Measurements from ENCODE around the gene PDE3A.

The PDE3A gene

DNA sequence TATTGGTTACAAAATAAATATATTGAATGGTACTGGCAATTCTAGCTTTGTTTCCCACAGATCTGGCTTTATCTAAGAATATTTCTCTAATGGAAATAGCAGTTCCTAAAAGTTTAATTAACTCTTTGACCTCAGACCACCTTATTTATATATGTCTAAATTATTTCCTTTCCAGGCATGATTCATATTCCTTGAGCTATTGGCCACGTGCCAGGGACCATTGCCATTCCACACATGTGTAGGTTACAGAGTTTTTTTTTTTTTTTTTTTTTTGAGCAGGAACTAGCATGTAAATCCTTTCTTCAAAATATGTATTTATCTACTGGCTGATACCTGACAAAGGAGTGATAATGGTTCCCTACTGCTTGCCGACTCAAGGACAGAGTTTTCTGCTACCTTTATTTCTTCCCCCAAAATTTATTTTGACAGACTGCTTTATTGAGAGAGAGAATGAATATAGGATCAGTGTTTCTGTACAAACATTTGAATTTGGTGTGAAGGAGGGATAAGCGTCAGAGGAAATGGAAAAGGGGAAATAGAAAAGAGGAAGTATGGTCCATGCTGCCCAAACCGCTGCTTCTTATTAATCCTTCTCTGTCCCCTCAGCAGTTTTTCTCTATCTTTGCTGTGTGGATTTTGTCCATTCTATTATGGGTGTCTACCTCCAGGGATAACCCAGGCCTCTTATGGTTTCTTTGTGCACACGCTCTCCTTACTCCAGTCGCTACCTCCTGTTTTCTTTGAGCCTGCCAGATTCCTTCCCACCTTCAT, 36.4 kb downstream of the PDE3A start:
- TF ChIP-seq, protein P1, sequence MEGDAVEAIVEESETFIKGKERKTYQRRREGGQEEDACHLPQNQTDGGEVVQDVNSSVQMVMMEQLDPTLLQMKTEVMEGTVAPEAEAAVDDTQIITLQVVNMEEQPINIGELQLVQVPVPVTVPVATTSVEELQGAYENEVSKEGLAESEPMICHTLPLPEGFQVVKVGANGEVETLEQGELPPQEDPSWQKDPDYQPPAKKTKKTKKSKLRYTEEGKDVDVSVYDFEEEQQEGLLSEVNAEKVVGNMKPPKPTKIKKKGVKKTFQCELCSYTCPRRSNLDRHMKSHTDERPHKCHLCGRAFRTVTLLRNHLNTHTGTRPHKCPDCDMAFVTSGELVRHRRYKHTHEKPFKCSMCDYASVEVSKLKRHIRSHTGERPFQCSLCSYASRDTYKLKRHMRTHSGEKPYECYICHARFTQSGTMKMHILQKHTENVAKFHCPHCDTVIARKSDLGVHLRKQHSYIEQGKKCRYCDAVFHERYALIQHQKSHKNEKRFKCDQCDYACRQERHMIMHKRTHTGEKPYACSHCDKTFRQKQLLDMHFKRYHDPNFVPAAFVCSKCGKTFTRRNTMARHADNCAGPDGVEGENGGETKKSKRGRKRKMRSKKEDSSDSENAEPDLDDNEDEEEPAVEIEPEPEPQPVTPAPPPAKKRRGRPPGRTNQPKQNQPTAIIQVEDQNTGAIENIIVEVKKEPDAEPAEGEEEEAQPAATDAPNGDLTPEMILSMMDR (conservative IDR thresholded peaks at IDR 0.05; ENCODE audit: low read depth, low read length), result no peak
- H3K4me3 ChIP-seq (ENCODE audit: low read depth, low read length), result no peak overlapping the region
- peak; percentile 64 for DNase-seq (ENCODE audit: low read depth)

DNA sequence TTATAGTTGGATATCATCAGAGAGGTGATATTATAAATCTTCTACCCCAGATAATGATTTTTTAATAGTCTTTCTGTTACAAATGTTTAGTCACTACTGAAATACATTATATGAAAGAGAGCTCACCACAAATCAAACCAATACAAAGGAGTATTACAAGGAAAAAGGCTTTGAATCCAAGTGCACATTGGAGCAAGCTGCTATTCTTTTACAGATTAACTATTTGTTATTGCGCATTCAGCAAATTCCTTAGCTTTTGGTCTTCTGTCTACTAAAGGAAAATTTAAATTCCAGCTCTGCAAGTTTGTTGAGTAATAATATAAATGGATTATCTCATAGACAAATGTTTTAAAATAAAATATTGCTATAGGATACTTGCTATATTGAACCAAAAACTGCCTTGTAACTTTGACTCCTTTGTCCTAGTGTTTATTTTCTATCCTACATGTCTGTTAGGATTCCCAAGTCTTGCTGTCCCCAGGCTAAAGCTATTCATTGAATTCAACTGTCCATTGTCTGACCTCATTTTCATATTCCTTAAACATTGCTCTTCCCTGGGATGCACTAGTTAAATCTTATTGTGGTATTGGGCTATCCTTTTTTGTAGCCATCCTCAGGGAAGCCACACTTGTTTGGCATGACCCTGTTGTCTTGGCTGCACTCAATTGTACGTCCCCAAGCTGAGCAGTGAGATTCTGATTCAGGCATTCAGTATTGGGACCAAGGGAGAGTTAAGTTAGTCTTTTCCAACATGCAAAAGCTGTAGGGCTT, 41.5 kb downstream of the PDE3A start:
- no peak for DNase-seq (ENCODE audit: low read depth)
- no peak overlapping the region for H3K4me3 ChIP-seq (ENCODE audit: low read depth, low read length)
- TF ChIP-seq, protein P1 (conservative IDR thresholded peaks at IDR 0.05; ENCODE audit: low read depth, low read length), result no peak

DNA sequence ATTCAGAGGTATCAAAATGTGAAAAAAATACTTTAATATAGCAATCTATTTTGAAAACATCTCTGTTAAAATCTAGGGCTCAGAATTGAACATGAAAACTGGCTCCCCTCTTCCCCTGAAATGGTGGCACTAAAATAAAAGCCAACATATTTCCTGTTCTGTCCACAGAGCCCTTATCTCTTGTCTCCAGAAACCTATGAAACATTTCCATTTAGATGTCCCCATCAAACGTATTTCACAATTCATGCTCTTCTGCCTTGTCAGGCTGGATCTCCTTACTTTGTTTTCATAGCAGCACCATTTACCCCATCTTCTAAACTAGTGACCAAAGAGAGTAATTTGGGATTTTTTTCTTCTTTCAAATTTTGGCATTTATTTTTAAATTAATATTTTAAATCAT, 42.4 kb downstream of the PDE3A start:
- no peak for DNase-seq (ENCODE audit: low read depth)
- TF ChIP-seq, protein P1 (conservative IDR thresholded peaks at IDR 0.05; ENCODE audit: low read depth, low read length), result no peak
- no peak overlapping the region for H3K4me3 ChIP-seq (ENCODE audit: low read depth, low read length)

DNA sequence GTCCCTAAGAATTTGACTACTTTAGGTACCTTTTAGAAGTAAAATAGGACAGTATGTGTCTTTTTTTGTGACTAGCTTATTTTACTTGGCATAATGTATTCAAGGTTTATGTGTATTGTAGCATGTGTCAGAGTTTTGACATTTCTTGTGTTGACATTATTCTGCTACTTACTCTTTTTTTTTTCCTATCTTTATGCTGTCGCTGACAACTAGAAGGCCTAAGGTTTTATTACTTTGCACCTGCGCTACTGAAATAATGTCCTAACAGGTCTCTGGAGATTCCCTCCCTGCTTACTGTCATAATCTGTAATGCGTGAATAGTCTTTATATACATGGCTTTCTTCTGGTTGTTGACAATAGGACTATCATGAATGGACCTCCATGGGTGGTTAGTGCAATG, 43.0 kb downstream of the PDE3A start:
- TF ChIP-seq, protein P1 (conservative IDR thresholded peaks at IDR 0.05; ENCODE audit: low read depth, low read length), result no peak
- H3K4me3 ChIP-seq (ENCODE audit: low read depth, low read length), result no peak overlapping the region
- DNase-seq (ENCODE audit: low read depth), result no peak

DNA sequence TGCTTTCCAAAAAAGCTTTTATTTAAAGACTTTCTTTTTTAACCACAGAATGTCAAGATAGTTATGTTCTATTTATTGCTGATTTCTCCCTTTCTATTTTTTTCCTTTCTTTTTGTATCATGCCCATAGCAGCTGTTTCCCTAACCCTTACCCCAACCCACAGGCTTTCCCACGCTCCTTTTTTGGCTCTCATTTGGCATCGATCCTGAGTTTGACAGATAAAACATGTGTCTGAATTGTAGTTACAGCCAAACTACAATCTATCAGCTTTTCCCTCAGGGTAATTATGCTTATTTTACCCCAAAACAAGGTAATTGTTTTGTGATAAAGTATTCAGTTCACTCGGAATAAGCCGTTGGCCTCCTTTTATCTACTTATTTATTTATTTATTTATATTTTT, 46.7 kb downstream of the PDE3A start:
- TF ChIP-seq, protein P1 (conservative IDR thresholded peaks at IDR 0.05; ENCODE audit: low read depth, low read length), result no peak
- DNase-seq (ENCODE audit: low read depth), result peak; percentile 90
- H3K4me3 ChIP-seq (ENCODE audit: low read depth, low read length), result no peak overlapping the region

DNA sequence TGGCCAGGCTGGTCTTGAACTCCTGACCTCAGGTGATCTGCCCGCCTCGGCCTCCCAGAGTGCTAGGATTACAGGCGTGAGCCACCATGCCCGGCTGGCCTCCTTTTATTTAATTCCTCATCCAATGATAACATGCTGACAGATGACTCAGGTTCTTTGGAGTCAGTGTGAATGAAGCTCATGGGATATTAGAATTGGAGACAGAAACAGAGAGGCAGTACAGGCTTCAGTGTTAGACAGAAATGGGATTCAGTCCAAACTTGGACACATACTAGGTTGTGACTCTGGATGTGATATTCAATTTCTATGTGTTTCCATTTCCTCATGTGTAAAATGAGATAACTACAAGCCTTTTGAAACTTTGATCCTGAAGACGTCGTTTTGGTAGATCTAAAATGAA, 47.3 kb downstream of the PDE3A start:
- no peak overlapping the region for H3K4me3 ChIP-seq (ENCODE audit: low read depth, low read length)
- DNase-seq (ENCODE audit: low read depth), result peak; percentile 56
- TF ChIP-seq, protein P1 (conservative IDR thresholded peaks at IDR 0.05; ENCODE audit: low read depth, low read length), result no peak
